NCI-H526 (cell line): Measurements from ENCODE around the gene FAF1.

ENCODE experiments used
- DNase-seq, 2 experiments: peaks; one replicate each; lab custom pipeline; 2025; lab: John Stamatoyannopoulos, UW

The FAF1 gene

DNA sequence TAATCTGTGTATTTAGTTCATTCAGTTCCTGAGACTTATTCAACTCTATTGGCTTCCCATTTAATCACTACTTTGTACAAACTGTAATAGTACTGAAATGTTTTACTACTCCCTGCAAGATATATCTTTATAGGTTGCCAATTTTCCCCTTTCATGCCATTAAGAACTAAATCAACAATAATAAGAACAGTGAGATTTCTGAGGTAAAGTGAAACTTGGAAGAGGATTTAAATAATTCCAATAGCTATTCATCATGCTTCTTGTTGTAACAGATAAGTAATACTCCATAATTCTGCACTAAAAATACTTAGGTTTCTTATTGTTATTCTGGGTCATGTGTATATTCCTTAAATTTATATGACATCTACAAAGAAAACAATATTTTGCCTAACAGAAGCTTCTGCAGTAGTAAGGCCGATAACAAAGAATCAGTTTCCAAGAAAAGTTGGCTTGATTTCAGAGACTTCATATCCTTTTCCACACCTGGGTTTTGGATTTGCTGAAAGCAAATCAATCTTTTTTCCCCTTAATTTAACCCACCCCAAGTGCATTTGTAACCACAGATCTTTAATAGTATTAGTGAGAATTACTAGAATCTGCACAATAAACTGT lies 258.3 kb downstream of the FAF1 start:
- DNase-seq: no peak

DNA sequence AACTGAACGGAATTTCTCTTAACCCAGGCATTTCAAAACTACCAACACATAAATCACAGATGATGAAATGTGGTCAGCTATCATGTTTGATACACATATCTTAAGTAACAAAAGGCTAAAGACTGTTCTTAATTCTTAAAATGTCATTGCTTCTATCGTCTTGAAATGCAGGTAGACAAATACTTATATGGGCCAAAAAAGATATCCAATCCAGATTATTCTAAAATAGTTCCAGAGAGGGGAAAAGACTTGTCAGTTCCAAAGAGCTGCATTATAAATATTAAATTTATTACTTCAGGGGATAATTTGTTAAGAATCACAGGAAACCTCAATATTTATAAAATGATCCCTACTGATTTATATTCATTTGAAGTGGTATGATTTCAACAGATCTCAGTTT lies 259.4 kb downstream of the FAF1 start:
- no peak for DNase-seq

DNA sequence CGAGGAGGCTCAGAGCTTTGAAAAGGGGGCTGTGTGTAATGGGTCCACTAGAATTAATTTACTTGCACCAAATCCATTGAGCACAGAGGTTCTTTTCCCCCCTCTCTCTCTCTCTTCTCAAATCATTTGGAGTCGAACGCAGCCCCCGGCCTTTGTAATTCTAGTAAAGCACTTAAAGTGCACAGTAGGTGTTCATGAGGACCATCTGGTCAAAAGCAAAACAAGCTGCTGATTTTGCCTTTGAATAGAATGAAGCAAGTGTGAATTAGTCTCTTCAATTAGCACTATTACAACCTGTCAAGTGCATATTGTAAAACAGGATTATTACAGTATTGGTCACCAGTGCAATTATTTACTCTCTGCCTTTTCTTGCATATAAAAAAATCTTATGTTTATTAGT lies 259.9 kb downstream of the FAF1 start:
- DNase-seq: no peak

DNA sequence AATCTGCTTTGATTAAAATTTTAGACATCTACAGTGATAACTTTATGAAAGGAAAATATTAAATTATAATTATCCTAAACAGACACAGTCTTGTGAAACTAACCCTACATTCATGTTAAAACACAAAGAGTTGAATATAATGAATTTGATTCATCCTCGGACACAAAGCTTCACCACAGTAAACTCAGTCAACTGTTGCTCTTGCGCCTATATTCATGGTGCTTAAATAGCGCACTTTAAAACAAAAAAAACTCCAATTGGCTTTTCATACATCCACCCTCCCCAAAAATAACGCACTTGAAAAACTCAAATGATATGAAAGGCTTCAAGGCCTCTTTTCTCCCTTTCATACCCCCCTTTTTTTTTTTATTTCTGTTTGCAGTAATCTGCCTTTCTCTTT lies 260.3 kb downstream of the FAF1 start:
- no peak for DNase-seq

DNA sequence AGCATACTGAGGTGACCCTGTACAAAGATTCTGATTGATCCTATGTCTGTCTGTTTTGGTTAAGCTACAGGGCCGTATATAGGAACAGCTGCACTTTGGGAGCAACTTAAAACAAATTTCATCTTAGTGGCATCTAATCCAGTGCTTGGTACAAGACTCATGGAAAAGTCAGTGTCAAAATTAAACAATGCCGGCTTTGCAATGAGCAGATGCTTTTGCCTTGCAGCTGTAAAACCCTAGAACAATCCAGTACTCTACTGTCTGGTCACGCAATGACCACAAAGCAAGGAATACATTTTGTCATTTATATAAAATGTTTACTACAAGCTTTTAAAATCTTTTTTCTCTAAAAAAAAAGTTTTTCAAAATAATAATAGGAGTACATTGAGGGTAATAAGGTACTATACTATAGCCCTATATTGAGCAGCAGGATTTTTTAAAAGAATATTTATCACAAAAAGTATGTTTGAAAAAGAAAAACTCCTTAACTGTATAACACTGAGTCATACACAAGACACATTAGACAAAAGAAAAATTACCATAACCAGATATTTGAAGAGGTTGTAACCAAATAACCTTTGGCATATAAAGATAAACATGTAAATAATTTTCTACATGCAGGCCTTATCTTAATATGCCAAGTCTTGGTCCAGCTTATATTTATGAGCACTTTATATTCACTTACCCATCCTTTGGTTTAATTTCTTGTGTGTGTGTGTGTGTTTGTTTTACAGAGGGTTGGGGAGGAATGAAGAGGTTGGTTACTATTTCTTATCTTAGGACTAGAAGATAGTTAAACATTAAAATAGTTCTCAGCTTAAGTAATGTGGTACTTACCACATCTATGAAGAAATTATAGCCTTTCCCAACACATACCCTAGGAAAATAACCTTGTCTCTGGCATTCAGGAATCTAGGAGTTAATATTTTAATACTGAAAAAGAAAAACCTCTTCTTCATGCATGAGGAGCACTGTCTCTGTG lies 262.3 kb downstream of the FAF1 start:
- DNase-seq: peak; percentile 52 to 72

DNA sequence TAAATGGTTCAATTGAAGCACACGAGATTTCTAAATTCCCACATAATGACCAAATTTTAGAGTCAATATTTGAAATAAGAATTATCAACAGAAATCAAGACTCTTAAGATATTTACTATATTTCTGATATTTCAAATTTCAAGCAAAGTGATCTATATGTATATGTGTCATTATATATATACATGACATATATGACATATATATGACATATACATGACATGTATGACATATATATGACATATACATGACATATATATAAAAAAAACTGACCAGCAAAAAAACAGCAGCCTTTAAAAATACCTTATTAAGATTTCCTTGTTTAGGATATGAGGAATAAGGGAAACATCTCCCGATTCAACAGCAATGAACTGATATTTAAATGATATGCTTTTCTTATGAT lies 266.2 kb downstream of the FAF1 start:
- no peak for DNase-seq

DNA sequence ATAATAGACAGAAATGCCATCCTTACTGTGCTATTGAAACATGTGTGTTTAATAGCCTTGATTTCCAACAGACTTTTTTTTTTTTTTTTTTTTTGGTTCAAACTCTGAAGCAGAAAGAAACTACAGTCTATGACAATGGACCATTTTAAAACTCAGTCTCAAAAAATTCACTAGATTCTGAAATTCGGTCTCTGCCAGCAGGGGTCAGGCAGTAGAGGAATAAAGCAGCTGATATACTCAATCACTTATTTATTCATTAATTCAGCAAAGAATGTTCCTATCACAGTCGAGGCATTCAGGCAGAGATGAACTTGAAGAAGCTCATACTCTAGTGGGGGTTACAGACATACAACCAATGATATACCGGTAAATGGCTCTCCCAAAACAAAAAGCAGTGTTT lies 275.9 kb downstream of the FAF1 start:
- no peak for DNase-seq

DNA sequence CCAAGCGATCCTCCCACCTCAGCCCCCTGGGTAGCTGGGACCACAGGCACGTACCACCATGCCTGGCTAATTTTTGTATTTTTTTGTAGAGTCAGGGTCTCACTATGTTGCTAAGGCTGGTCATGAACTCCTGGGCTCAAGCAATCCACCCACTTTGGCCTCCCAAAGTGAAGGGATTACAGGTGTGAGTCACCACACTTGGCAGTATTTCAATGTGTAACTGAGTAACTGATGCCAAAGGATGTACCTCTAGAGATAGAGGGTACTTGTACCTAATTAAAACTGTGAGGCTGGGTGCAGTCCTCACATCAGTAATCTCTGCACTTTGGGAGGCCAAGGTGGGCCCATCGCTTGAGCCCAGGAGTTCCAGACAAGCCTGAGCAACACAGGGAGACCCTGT lies 278.1 kb downstream of the FAF1 start:
- no peak for DNase-seq

DNA sequence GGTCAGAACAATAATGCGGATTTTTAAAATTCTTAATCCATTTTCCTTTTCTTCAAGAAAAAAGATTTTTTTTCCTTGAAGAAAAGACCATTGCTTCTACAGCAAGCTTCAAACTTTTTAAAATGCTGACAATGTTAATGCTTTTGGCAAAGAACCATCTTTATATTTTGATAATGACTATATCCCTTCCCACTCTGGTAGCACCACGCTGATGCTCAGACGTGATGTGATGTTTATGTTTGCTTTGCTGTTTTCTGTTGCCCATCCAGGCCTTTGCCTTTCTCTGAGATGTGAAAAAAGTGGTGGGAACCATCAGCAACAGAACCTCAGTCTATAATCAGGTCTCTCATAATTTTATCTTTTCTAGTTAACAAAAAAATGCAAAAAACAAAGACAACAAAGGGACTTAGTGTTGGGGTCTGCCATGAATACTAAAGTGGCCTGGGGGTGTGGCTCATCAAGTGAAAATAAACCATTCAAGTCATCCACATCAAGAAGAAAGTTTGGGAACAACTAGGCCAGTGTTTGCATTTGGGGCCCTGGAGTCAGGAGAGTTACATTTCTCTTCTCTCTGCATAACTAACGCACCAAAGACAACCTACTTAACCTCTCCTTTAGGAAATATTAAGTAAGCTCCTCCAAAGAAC lies 292.2 kb downstream of the FAF1 start:
- no peak for DNase-seq

DNA sequence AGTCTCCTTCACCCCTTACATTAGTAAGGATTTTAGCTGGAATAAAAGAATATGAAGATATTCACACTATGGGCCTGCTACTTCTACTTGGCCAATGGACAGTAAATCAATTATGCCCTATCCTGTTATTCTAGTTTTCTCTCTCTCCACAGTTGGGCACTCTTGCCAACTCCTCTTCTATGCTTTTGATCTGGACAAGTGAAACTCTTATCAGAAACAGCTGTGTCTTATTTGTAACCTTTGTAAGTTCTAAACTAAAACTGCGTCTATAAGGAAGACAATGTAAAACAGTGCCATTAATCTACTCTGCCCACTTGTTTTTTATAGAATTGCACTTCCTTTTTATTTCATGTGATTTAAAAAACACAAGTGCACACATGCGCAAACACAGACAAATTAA lies 292.8 kb downstream of the FAF1 start:
- no peak for DNase-seq

DNA sequence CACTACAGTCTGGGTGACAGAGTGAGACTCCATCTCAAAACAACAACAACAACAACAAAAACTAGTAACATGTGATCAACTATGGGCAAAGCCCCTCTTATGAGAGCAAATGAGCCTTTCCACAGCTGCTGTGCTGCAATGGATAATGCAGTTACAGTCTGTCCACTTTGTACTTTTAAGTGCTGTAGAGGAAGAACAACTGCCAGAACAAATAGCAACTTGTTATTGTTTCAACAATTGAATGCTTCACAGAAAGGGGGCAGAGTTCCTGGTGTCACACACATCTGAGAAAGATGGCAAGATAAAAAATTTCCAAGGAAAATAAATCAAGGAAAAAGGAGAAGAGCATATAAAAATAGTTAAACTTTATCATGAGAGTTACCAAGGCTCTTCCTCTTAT lies 293.2 kb downstream of the FAF1 start:
- DNase-seq: no peak

DNA sequence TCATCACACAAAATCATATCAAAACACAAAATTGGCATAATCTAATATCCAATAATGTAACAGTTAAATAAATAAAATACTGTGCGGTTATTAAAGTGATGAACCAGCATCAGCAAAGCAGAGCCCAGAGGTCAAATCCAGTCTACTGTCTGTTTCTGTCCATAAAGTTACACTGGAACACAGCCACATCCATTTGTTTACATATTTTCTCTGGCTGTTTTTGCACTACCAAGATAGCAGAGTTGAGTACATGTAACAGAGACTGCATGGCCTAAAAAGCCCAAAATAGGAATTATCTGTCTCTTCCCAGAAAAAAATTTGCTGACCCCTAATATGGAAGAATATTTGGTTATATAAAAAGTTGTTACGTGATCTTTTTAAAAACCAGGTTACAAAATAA lies 294.7 kb downstream of the FAF1 start:
- no peak for DNase-seq

DNA sequence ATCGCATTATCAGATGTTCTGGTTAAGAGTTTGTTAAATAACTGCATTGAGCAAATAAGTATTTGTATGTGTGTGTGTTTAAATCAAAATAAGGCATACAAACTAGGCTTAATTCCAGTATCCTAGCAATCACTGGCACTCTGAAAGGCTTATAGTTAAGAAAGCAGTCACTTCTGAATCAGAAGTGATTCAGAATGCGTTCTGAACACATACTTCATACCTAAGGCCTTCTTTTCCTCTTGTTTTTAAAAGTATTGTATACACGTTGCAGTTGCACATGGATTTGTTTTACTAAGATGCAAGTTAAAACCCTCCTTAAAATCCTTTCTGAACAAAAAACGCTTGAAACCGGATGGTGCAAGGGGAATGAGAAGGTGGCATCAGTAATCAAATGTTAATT lies 298.4 kb downstream of the FAF1 start:
- no peak for DNase-seq

DNA sequence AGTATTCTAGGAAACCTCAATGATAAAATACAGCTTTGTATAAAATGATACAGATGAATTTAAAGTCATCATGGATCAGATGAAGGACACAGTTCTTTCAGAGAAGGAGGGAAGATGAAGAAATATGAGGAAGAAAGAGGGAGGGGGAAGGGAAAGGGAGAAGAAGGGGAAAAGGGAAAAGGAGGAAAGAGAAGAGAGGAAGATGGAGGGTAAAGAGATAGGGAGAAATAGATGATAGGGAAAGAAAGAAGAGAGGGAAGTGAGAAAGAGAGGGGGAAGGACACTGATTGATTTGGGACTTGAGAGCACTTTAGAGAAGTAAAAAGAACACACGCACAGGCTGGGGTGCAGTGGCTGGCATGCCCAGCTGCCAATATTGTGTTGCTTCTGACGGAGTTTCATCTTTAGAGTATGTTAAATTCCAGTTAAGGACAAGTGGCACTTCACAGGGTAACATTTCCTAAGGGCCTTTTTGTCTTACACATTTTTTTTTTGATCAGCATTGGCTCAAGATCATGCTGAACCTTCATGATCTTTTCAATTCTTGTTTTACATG lies 300.9 kb downstream of the FAF1 start:
- DNase-seq: no peak

DNA sequence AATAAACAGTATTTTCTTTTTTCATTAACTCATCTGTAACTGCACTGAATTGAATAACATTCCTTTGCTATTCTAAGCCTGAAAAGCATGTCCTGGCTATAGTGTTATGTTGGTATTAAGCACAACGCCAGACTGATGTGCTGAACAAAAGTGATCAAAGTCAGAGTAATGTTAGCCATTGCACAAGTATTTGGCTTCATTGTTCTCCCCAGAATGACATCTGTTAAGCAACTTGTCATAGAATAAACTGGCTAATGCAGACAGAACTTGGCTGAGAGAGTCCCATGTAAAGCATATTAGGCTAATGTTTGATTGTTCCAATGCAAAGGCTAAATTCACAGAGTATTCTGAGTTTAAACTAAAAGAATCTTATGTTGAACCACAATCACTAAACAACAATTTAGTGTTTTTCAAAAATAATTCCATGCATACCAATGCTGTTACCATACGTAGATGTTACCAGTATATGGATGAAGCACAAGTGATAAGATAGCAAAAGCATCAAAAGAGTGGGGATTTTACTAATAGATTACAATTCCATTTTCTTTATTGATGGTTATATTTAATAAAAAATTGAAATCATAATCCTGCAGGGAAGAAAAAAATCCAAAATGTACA lies 301.5 kb downstream of the FAF1 start:
- DNase-seq: no peak

DNA sequence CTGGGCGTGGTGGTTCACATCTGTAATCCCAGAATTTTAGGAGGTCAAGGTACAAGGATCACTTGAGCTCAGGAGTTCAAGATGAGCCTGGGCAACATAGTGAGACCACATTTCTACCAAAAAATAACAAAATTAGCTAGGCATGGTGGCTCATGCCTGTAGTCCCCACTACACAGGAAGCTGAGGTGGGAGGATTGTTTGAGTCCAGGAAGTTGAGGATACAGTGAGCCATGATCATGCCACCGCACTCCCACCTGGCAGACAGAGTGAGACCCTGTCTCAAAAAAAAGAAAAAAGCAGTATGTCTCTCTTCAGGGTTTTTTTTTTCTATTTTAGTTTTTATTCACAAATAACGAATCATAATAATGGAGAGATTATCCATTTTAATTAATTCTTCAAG lies 303.1 kb downstream of the FAF1 start:
- no peak for DNase-seq

DNA sequence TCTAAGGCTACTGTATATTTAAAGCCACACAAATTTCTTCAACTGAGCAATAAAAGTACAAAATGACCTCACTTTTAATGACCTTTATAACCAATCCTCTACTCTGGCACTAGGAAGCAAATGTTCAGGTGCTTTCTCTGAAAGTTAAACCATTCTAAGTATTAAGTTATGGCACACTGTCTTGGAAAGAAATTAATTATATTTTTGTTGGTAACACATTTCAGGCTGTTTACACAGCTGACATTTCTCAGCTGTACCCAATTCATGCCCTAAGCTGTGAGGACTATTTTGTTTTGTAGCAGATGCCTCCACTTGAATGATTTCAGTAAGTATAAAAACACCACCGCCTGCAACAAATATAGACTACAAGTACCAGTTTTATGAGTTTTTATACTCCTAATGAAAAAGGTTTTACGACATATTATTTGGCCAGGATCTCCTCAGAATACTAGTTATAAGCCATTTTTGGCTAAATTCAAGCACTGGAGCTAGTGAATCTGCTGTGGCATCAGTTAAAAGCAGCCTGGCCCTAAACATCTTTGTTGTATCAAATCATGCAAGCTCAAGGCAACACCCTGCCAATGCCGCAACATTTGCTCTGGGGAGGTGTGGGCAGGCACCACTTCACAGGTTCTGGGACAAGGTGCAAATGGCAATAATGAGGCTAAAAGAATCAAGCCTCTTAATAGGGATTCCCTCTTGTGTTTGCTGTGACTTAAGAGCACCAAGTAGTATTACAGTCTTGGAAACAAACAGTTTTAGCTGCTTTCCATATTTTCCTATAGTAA lies 308.4 kb downstream of the FAF1 start:
- DNase-seq: no peak

DNA sequence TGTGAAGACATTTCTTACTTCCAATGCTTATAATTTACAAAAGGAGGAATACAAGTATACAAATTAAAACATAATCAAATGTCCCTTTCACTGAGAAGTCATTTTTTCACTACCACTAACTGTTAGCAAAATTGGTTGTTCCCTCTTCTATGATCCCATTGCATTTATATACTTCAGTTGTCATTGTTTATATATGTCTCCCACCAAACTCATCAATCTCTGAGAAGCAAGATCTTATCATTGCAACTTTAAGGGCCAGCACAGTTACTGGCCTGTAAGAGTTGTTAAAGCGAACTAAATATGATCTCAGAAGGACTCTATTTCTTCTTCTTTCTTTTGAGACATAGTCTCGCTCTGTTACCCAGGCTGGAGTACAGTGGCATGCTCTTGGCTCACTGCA lies 313.5 kb downstream of the FAF1 start:
- DNase-seq: no peak

DNA sequence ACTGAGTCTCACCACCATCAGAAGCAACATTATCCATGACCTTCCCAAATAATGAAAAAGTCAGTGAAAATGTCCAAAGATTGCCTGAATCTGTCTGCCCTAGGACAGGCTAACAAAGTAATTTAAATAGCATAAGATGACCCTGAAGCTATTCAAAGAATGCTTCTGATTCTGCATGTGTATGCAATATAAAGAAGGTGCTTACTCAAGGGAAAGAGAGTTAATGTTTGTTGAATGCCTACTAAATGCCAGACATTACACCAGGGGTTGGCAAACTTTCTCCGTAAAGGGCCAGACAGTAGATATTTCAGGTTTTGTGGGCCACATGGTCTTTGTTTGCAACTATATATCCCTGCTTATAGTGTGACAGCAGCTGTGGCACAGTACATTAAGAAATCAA lies 314.9 kb downstream of the FAF1 start:
- no peak for DNase-seq

DNA sequence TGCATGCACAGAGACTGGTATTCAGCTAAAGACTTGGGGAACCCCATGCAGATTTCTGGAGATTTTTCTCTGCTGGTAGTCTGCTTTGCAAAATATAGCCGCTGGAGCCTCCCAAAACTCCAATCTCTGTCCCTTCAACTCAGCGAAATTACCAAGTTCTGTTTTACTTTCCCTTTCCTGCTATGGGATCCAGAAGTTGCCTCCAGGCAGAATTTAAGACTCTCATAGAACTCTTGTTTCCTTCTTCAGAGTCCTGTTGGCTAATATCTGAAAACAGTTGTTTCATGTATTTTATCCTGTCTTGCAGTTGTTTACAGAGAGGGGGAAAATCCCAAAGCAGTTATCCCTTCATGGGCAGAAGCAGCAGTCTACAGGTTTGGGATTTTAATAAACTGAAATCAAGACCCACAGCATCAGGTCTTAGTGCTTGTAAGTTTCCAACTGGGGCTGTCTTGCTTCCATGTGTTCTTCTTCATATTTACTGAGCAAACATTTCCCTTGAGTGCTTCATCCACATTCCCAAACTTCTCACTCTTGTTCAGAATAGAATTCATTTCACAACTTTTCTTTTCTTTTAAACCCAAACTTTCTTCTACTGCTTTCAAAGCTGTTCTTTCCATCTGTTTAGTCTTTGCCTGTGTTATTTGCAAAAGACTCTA lies 315.5 kb downstream of the FAF1 start:
- DNase-seq: no peak

DNA sequence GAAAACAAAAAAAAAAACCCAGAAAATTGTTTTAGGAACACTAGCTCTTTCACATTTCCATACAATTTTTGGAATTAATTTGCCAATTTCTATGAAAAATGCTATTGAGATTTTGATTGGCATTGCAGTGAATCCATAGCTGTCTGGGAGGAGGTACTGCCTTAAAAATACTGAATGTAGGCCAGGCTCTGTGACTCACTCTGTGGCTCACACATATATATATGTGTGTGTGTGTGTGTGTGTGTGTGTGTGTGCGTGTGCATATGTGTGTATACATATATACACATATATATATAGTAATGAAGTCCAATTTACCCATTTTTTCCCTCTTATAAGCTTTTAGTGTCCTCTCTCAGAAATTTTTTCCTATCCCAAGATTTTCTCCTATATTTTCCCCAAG lies 322.6 kb downstream of the FAF1 start:
- DNase-seq: no peak
